IMR-90 (cell line): ENCODE measurements around the gene SAT1.
A peak's percentile ranks its signal among the peaks of the same experiment; 100 is the strongest.

ENCODE experiments used
- CTCF ChIP-seq: conservative IDR thresholded peaks from 2 replicates; pipeline ENCODE4 v1.5.1; 2012; ENCODE audit warnings: mild to moderate bottlenecking, low read depth, low read length, improper control_type of control experiment
- RAD21 ChIP-seq: IDR thresholded peaks from 2 replicates; pipeline ENCODE4 v1.6.1; 2012; ENCODE audit warnings: low read length, improper control_type of control experiment

- TF ChIP-seq CTCF (peak; percentile 47), RAD21 (peak; percentile 35)
These were observed 26.8 kb upstream of the SAT1 start for GRCh38 chrX:23756165-23756564.
